OCI-M1 (cell line): ENCODE data around the gene NCOR2.
"Not testable (repeated sequence)": the region's sequence is repeated elsewhere in the genome, so short reads cannot be mapped to it uniquely, and the experiment has no call there.

Source experiments
- DNase-seq: peaks from one replicate; lab custom pipeline; 2025; lab: John Stamatoyannopoulos, UW

Gene NCOR2

GRCh38 chr12:124599074-124599999, 31.9 kb upstream of the NCOR2 start:
- DNase-seq, result no peak

- no peak for DNase-seq
These were observed 29.6 kb upstream of the NCOR2 start for GRCh38 chr12:124597041-124597440.

GRCh38 chr12:124595444-124595843, 28.0 kb upstream of the NCOR2 start:
- no peak for DNase-seq

- DNase-seq, result no peak
These were observed 27.4 kb upstream of the NCOR2 start for GRCh38 chr12:124594851-124595250.

GRCh38 chr12:124593851-124594401, 26.5 kb upstream of the NCOR2 start:
- DNase-seq, result no peak

- DNase-seq, result no peak
These were observed 25.8 kb upstream of the NCOR2 start for GRCh38 chr12:124593176-124593575.

GRCh38 chr12:124592481-124593160, 25.2 kb upstream of the NCOR2 start:
- DNase-seq, result no peak

- DNase-seq, result no peak
These were observed 24.6 kb upstream of the NCOR2 start for GRCh38 chr12:124592050-124592449.

GRCh38 chr12:124590447-124590846, 23.0 kb upstream of the NCOR2 start:
- DNase-seq, result no peak

GRCh38 chr12:124588751-124589267, 21.4 kb upstream of the NCOR2 start:
- DNase-seq, result peak; percentile 31

GRCh38 chr12:124588018-124588634, 20.7 kb upstream of the NCOR2 start:
- no peak for DNase-seq

- DNase-seq, result no peak
These were observed 19.3 kb upstream of the NCOR2 start for GRCh38 chr12:124586756-124587155.

- not testable (repeated sequence) for DNase-seq
These were observed 17.1 kb upstream of the NCOR2 start for GRCh38 chr12:124584494-124584893.

- DNase-seq, result peak; percentile 19
These were observed 16.4 kb upstream of the NCOR2 start for GRCh38 chr12:124583854-124584253.

- DNase-seq, result no peak
These were observed 14.7 kb upstream of the NCOR2 start for GRCh38 chr12:124582108-124582424.

GRCh38 chr12:124581307-124582107, 14.1 kb upstream of the NCOR2 start:
- DNase-seq, result no peak

GRCh38 chr12:124579921-124580517, 12.6 kb upstream of the NCOR2 start:
- DNase-seq, result no peak

GRCh38 chr12:124578854-124579253, 11.4 kb upstream of the NCOR2 start:
- no peak for DNase-seq

GRCh38 chr12:124578445-124578844, 11.0 kb upstream of the NCOR2 start:
- DNase-seq, result no peak

GRCh38 chr12:124577986-124578385, 10.6 kb upstream of the NCOR2 start:
- no peak for DNase-seq

GRCh38 chr12:124577374-124577773, 10.0 kb upstream of the NCOR2 start:
- no peak for DNase-seq
